Osteoblast (primary cell): Measurements from ENCODE around the gene REEP5. TPM values are rescaled to one million over a fixed set of nuclear protein-coding genes. Genes with fewer than 3 reads are reported as not detected.

Experiments
- DNase-seq: peaks from one replicate; pipeline ENCODE4 v3.0.0; 2011; ENCODE audit warnings: low spot score, mixed read lengths; ENCODE audit not compliant: insufficient read length; ENCODE audit errors: missing footprints
- H2AFZ ChIP-seq: 2 replicates; pipeline ENCODE4 v1.6.0; 2011; ENCODE audit warnings: mild to moderate bottlenecking, low read length
- H3K27ac ChIP-seq: 2 replicates; pipeline ENCODE4 v1.5.1; 2011; ENCODE audit warnings: mild to moderate bottlenecking, low read depth, low read length, moderate library complexity
- H3K27me3 ChIP-seq: 2 replicates; pipeline ENCODE4 v1.6.0; 2012; ENCODE audit warnings: mild to moderate bottlenecking, control low read depth, inconsistent platforms, low read length, moderate library complexity; ENCODE audit not compliant: insufficient read depth
- H3K36me3 ChIP-seq: 2 replicates; pipeline ENCODE4 v1.5.1; 2011; ENCODE audit warnings: mild to moderate bottlenecking, low read length, control low read depth, moderate library complexity; ENCODE audit not compliant: insufficient read depth
- H3K4me1 ChIP-seq: 2 replicates; pipeline ENCODE4 v1.5.1; 2011; ENCODE audit warnings: mild to moderate bottlenecking, low read length, control low read depth, moderate library complexity; ENCODE audit not compliant: insufficient read depth
- H3K4me2 ChIP-seq: 2 replicates; pipeline ENCODE4 v1.6.0; 2011; ENCODE audit warnings: mild to moderate bottlenecking, low read length; ENCODE audit not compliant: insufficient read depth
- H3K4me3 ChIP-seq: fragments of 200-600 bp; sonication (generic); 3 replicates; pipeline ENCODE4 v1.5.1; 2012; ENCODE audit warnings: mild to moderate bottlenecking, low read length, inconsistent platforms; ENCODE audit not compliant: insufficient read depth
- H3K79me2 ChIP-seq: 2 replicates; pipeline ENCODE4 v1.6.0; 2012; ENCODE audit warnings: mild to moderate bottlenecking, low read length, control low read depth, inconsistent platforms; ENCODE audit not compliant: insufficient read depth
- H3K9me3 ChIP-seq: 2 replicates; pipeline ENCODE4 v1.5.1; 2011; ENCODE audit warnings: low read depth, low read length, control low read depth
- H4K20me1 ChIP-seq: 2 replicates; pipeline ENCODE4 v1.6.0; 2012; ENCODE audit warnings: mild to moderate bottlenecking, low read length, control low read depth; ENCODE audit not compliant: insufficient read depth
- CTCF ChIP-seq: IDR thresholded peaks from 2 replicates; pipeline ENCODE4 v1.5.1; 2011; ENCODE audit warnings: mild to moderate bottlenecking, low read depth, low read length, moderate library complexity; ENCODE audit errors: extremely low read depth
- total RNA-seq: library from RNA; depleted of rRNA; stranded (reverse); fragments of >200 nt; gene quantifications from 2 replicates; pipeline ENCODE4 v1.2.3, GENCODE V29; 2012

REEP5 gene
- total RNA-seq, 1 donor: 37.3 TPM

GRCh38 chr5:112866739-112867138, 55.3 kb downstream of the REEP5 start:
- no peaks in the 10 kb centered on the region for H3K9me3 ChIP-seq
- TF ChIP-seq CTCF: no peak
- no peak overlapping the region for H3K27ac ChIP-seq
- no peak for DNase-seq
- peaks cover 52% of the 10 kb centered on the region for H3K79me2 ChIP-seq
- peaks cover 83% of the 10 kb centered on the region for H3K36me3 ChIP-seq
- H3K4me2 ChIP-seq: no peak overlapping the region
- no peak overlapping the region for H2AFZ ChIP-seq
- H3K27me3 ChIP-seq: no peaks in the 10 kb centered on the region
- H4K20me1 ChIP-seq: peaks cover 13% of the 10 kb centered on the region
- peaks cover 19% of the 10 kb centered on the region for H3K4me1 ChIP-seq
- H3K4me3 ChIP-seq: no peak overlapping the region

- Histone ChIP-seq H3K9me3 (no peaks in the 10 kb centered on the region), H2AFZ (no peak overlapping the region), H3K79me2 (peaks cover 56% of the 10 kb centered on the region), H4K20me1 (peaks cover 13% of the 10 kb centered on the region), H3K27me3 (no peaks in the 10 kb centered on the region), H3K36me3 (peaks cover 68% of the 10 kb centered on the region), H3K4me3 (no peak overlapping the region), H3K4me1 (peaks cover 24% of the 10 kb centered on the region), H3K4me2 (no peak overlapping the region), H3K27ac (no peak overlapping the region)
- no peak for DNase-seq
- no peak for TF ChIP-seq CTCF
These were observed 56.9 kb downstream of the REEP5 start for GRCh38 chr5:112865128-112865527.

- no peak overlapping the region for H3K4me3 ChIP-seq
- no peak for DNase-seq
- H3K36me3 ChIP-seq: peaks cover 53% of the 10 kb centered on the region
These were observed 58.5 kb downstream of the REEP5 start for GRCh38 chr5:112863549-112863948.

GRCh38 chr5:112862085-112862484, 59.9 kb downstream of the REEP5 start:
- peak overlapping the region; percentile 88 for H3K4me3 ChIP-seq
- H3K4me2 ChIP-seq: peak overlapping the region; percentile 98
- peaks cover 24% of the 10 kb centered on the region for H3K4me1 ChIP-seq
- TF ChIP-seq CTCF: no peak
- H2AFZ ChIP-seq: no peak overlapping the region
- H3K27ac ChIP-seq: peak overlapping the region; percentile 93
- H3K36me3 ChIP-seq: peaks cover 41% of the 10 kb centered on the region
- H3K79me2 ChIP-seq: peaks cover 51% of the 10 kb centered on the region
- peaks cover 13% of the 10 kb centered on the region for H4K20me1 ChIP-seq
- DNase-seq: peak; percentile 2
- H3K9me3 ChIP-seq: no peaks in the 10 kb centered on the region
- H3K27me3 ChIP-seq: no peaks in the 10 kb centered on the region

More at GRCh38 chr5:112863549-112863948, 58.5 kb downstream of the REEP5 start:
- Histone ChIP-seq H3K4me2 (peak overlapping the region; percentile 98), H3K27me3 (no peaks in the 10 kb centered on the region), H2AFZ (no peak overlapping the region), H3K79me2 (peaks cover 54% of the 10 kb centered on the region), H3K4me1 (peaks cover 24% of the 10 kb centered on the region), H3K27ac (no peak overlapping the region), H4K20me1 (peaks cover 13% of the 10 kb centered on the region), H3K9me3 (no peaks in the 10 kb centered on the region)
- no peak for TF ChIP-seq CTCF
